HepG2 (cell line): ENCODE data around the gene PPP4R1. TPM values are rescaled to one million over a fixed set of nuclear protein-coding genes. Genes with fewer than 3 reads are reported as not detected.
A peak's percentile ranks its signal among the peaks of the same experiment; 100 is the strongest.

Source experiments
- BHLHE40 ChIP-seq: IDR thresholded peaks from 2 replicates; pipeline ENCODE4 v1.6.1; 2011; ENCODE audit warnings: low read length, improper control_type of control experiment
- CBFB ChIP-seq: sonication (generic); formaldehyde crosslinking; IDR thresholded peaks from 2 replicates; pipeline ENCODE4 v1.4.0; 2020; ENCODE audit warnings: missing genetic modification reagents
- CHD4 ChIP-seq: fragments of 200-600 bp; sonication (generic); IDR thresholded peaks from 2 replicates; pipeline ENCODE4 v1.7.0; 2017; ENCODE audit warnings: mild to moderate bottlenecking, low read length, borderline replicate concordance
- HHEX ChIP-seq: IDR thresholded peaks from 2 replicates; pipeline ENCODE4 v1.6.1; 2016; ENCODE audit warnings: control low read depth
- ISL2 ChIP-seq: sonication (generic); formaldehyde crosslinking; IDR thresholded peaks from 2 replicates; pipeline ENCODE4 v1.5.0; 2020; ENCODE audit warnings: missing genetic modification reagents
- MIXL1 ChIP-seq: IDR thresholded peaks from 2 replicates; pipeline ENCODE4 v1.6.1; 2016
- SIN3A ChIP-seq: IDR thresholded peaks from 2 replicates; pipeline ENCODE4 v1.6.1; 2011; ENCODE audit warnings: low read depth, mild to moderate bottlenecking, control low read depth, low read length, borderline replicate concordance
- TEAD3 ChIP-seq: optimal IDR thresholded peaks from 2 replicates; pipeline ENCODE3; 2016; ENCODE audit warnings: borderline replicate concordance
- ZNF124 ChIP-seq: sonication (generic); formaldehyde crosslinking; IDR thresholded peaks from 2 replicates; pipeline ENCODE4 v1.4.0; 2020; ENCODE audit warnings: missing genetic modification reagents
- ZNF253 ChIP-seq: sonication (generic); formaldehyde crosslinking; IDR thresholded peaks from 2 replicates; pipeline ENCODE4 v1.8.0; 2022; ENCODE audit warnings: mild to moderate bottlenecking, missing genetic modification reagents, borderline replicate concordance
- ZNF556 ChIP-seq: sonication (generic); formaldehyde crosslinking; IDR thresholded peaks from 2 replicates; pipeline ENCODE4 v1.4.0; 2020; ENCODE audit warnings: mild to moderate bottlenecking, missing genetic modification reagents, borderline replicate concordance
- ZNF598 ChIP-seq: sonication (generic); formaldehyde crosslinking; IDR thresholded peaks from 2 replicates; pipeline ENCODE4 v1.5.1; 2020; ENCODE audit warnings: mild to moderate bottlenecking, missing genetic modification reagents, borderline replicate concordance
- polyA plus RNA-seq, 8 experiments: library from polyadenylated mRNA; depleted of rRNA in 3 of 8; stranded (reverse) in 7 of 8; unstranded in 1 of 8; fragments of >200 nt; fragmentation: Illumina TruSeq in 4 of 8; extraction: Trizol in 4 of 8; gene quantifications; 2 replicates each; pipeline versions ENCODE4 v1.2.1 to v1.2.3, GENCODE V29; 2011 to 2016; ENCODE audit warnings: low read depth in 4 of 8, missing spikeins in 1 of 8, mixed read lengths in 1 of 8; ENCODE audit not compliant: insufficient read depth in 1 of 8
- total RNA-seq, 5 experiments: library from RNA; depleted of rRNA; stranded (reverse); fragments of >200 nt; fragmentation: Illumina TruSeq; extraction: Trizol; gene quantifications; 2 replicates each; pipeline ENCODE4 v1.2.3, GENCODE V29; 2016; ENCODE audit warnings: low read depth in 1 of 5
- TF ChIP-seq, protein P1 (sequence below): sonication (generic); formaldehyde crosslinking; IDR thresholded peaks from 2 replicates; pipeline ENCODE4 v1.4.0; 2020; ENCODE audit warnings: missing genetic modification reagents
- TF ChIP-seq, protein P2 (sequence below): sonication (generic); formaldehyde crosslinking; IDR thresholded peaks from 2 replicates; pipeline ENCODE4 v1.4.0; 2020; ENCODE audit warnings: missing genetic modification reagents, mild to moderate bottlenecking, borderline replicate concordance
- TF ChIP-seq, protein P3 (sequence below): sonication (generic); formaldehyde crosslinking; IDR thresholded peaks from 2 replicates; pipeline ENCODE4 v1.4.0; 2020; ENCODE audit warnings: missing genetic modification reagents, mild to moderate bottlenecking, borderline replicate concordance
- TF ChIP-seq, protein P4 (sequence below): sonication (generic); formaldehyde crosslinking; IDR thresholded peaks from 2 replicates; pipeline ENCODE4 v1.4.0; 2020; ENCODE audit warnings: missing genetic modification reagents, borderline replicate concordance
- TF ChIP-seq, protein P5 (sequence below): sonication (generic); formaldehyde crosslinking; IDR thresholded peaks from 2 replicates; pipeline ENCODE4 v1.4.0; 2020; ENCODE audit warnings: missing genetic modification reagents, borderline replicate concordance

Gene PPP4R1
- total and polyA plus RNA-seq, 2 of the 13 experiments (the other 11 are each of a cell fraction or from before 2014, with no cell fraction given): 66.5 to 72.4 TPM

DNA sequence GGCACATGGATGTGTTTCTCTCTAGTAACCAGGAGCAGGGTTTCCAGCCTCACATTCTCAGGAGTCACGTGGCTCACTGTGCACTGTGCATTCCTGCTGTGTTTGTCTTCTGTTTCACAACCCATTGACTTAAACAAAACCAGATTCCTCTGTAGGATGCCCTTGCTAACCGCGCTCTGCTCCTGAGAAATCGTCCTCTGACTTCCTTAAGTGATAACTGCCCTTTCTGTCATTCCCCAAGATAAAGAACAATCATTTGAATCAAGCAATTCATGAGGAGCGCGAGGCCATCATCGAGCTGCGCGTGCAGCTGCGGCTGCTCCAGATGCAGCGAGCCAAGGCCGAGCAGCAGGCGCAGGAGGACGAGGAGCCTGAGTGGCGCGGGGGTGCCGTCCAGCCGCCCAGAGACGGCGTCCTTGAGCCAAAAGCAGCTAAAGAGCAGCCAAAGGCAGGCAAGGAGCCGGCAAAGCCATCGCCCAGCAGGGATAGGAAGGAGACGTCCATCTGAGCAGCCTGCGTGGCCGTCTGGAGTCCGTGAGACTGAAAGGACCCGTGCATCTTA is 78.8 kb downstream of the PPP4R1 start (continued):
- TF ChIP-seq, protein P1, sequence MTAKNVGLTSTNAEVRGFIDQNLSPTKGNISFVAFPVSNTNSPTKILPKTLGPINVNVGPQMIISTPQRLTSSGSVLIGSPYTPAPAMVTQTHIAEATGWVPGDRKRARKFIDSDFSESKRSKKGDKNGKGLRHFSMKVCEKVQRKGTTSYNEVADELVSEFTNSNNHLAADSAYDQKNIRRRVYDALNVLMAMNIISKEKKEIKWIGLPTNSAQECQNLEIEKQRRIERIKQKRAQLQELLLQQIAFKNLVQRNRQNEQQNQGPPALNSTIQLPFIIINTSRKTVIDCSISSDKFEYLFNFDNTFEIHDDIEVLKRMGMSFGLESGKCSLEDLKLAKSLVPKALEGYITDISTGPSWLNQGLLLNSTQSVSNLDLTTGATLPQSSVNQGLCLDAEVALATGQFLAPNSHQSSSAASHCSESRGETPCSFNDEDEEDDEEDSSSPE (CRISPR knock-in tag): peak; percentile 41; the same call in 1 of the 2 replicates
- TF ChIP-seq MIXL1: peak; percentile 38; the same call in 1 of the 2 replicates
- TF ChIP-seq, protein P2, sequence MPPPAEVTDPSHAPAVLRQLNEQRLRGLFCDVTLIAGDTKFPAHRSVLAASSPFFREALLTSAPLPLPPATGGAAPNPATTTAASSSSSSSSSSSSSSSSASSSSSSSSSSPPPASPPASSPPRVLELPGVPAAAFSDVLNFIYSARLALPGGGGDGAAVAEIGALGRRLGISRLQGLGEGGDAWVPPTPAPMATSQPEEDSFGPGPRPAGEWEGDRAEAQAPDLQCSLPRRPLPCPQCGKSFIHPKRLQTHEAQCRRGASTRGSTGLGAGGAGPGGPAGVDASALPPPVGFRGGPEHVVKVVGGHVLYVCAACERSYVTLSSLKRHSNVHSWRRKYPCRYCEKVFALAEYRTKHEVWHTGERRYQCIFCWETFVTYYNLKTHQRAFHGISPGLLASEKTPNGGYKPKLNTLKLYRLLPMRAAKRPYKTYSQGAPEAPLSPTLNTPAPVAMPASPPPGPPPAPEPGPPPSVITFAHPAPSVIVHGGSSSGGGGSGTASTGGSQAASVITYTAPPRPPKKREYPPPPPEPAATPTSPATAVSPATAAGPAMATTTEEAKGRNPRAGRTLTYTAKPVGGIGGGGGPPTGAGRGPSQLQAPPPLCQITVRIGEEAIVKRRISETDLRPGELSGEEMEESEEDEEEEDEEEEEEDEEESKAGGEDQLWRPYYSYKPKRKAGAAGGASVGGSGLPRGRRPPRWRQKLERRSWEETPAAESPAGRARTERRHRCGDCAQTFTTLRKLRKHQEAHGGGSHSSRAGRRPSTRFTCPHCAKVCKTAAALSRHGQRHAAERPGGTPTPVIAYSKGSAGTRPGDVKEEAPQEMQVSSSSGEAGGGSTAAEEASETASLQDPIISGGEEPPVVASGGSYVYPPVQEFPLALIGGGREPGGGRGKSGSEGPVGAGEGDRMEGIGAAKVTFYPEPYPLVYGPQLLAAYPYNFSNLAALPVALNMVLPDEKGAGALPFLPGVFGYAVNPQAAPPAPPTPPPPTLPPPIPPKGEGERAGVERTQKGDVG (CRISPR knock-in tag): peak; percentile 66; the same call in 1 of the 2 replicates
- TF ChIP-seq ZNF598 (CRISPR knock-in tag): peak; percentile 47; the same call in 1 of the 2 replicates
- TF ChIP-seq ISL2: no peak
- TF ChIP-seq, protein P3, sequence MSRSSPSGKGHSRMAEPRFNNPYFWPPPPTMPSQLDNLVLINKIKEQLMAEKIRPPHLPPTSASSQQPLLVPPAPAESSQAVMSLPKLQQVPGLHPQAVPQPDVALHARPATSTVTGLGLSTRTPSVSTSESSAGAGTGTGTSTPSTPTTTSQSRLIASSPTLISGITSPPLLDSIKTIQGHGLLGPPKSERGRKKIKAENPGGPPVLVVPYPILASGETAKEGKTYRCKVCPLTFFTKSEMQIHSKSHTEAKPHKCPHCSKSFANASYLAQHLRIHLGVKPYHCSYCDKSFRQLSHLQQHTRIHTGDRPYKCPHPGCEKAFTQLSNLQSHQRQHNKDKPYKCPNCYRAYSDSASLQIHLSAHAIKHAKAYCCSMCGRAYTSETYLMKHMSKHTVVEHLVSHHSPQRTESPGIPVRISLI: 0 out of 2 replicates have a peak, but pooled peaks have one; percentile 13
- no peak for TF ChIP-seq SIN3A
- peak; percentile 89 for TF ChIP-seq BHLHE40
- no peak for TF ChIP-seq ZNF556 (CRISPR knock-in tag)
- TF ChIP-seq, protein P4, sequence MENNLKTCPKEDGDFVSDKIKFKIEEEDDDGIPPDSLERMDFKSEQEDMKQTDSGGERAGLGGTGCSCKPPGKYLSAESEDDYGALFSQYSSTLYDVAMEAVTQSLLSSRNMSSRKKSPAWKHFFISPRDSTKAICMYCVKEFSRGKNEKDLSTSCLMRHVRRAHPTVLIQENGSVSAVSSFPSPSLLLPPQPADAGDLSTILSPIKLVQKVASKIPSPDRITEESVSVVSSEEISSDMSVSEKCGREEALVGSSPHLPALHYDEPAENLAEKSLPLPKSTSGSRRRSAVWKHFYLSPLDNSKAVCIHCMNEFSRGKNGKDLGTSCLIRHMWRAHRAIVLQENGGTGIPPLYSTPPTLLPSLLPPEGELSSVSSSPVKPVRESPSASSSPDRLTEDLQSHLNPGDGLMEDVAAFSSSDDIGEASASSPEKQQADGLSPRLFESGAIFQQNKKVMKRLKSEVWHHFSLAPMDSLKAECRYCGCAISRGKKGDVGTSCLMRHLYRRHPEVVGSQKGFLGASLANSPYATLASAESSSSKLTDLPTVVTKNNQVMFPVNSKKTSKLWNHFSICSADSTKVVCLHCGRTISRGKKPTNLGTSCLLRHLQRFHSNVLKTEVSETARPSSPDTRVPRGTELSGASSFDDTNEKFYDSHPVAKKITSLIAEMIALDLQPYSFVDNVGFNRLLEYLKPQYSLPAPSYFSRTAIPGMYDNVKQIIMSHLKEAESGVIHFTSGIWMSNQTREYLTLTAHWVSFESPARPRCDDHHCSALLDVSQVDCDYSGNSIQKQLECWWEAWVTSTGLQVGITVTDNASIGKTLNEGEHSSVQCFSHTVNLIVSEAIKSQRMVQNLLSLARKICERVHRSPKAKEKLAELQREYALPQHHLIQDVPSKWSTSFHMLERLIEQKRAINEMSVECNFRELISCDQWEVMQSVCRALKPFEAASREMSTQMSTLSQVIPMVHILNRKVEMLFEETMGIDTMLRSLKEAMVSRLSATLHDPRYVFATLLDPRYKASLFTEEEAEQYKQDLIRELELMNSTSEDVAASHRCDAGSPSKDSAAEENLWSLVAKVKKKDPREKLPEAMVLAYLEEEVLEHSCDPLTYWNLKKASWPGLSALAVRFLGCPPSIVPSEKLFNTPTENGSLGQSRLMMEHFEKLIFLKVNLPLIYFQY (CRISPR knock-in tag): no peak
- peak; percentile 98 for TF ChIP-seq TEAD3 (CRISPR knock-in tag)
- TF ChIP-seq ZNF253: no peak
- peak; percentile 65; the same call in 1 of the 2 replicates for TF ChIP-seq ZNF124
- TF ChIP-seq HHEX (CRISPR knock-in tag): no peak
- no peak for TF ChIP-seq CHD4
- no peak for TF ChIP-seq CBFB
- TF ChIP-seq, protein P5, sequence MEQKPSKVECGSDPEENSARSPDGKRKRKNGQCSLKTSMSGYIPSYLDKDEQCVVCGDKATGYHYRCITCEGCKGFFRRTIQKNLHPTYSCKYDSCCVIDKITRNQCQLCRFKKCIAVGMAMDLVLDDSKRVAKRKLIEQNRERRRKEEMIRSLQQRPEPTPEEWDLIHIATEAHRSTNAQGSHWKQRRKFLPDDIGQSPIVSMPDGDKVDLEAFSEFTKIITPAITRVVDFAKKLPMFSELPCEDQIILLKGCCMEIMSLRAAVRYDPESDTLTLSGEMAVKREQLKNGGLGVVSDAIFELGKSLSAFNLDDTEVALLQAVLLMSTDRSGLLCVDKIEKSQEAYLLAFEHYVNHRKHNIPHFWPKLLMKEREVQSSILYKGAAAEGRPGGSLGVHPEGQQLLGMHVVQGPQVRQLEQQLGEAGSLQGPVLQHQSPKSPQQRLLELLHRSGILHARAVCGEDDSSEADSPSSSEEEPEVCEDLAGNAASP: 0 out of 2 replicates have a peak, but pooled peaks have one; percentile 32
